GM19239 (cell line): ENCODE measurements around the gene PDILT.
"Not testable (repeated sequence)": the region's sequence is repeated elsewhere in the genome, so short reads cannot be mapped to it uniquely, and the experiment has no call there.

Experiments
- DNase-seq: peaks from one replicate; pipeline ENCODE4 v3.0.0; 2011; ENCODE audit warnings: low spot score; ENCODE audit not compliant: insufficient read length
- FAIRE-seq: peaks from 2 replicates; lab custom pipeline; 2011; peaks lifted over from hg19 to GRCh38; lab: Jason Lieb, UNC

PDILT gene

GRCh38 chr16:20404637-20405036, at the start of gene PDILT:
Gene PDILT (minus strand): TSS chr16:20404737. CDS start chr16:20399300, 5,437 bp downstream.
- FAIRE-seq: no peak
- no peak for DNase-seq

GRCh38 chr16:20453633-20454032, 49.1 kb upstream of the PDILT start:
- DNase-seq, FAIRE-seq: not testable (repeated sequence)

- not testable (repeated sequence) for FAIRE-seq, DNase-seq
Observed at GRCh38 chr16:20451364-20451763, 46.8 kb upstream of the PDILT start, which contains the start of gene ACSM2A. Gene ACSM2A (plus strand): TSS chr16:20451521. CDS start chr16:20460115, 8,594 bp downstream.

- not testable (repeated sequence) for FAIRE-seq
Observed at GRCh38 chr16:20446652-20447393, 42.3 kb upstream of the PDILT start.

GRCh38 chr16:20441859-20442258, 37.3 kb upstream of the PDILT start:
- not testable (repeated sequence) for FAIRE-seq, DNase-seq

More at GRCh38 chr16:20446652-20447393, 42.3 kb upstream of the PDILT start:
- DNase-seq: not testable (repeated sequence)

GRCh38 chr16:20441191-20441590, 36.7 kb upstream of the PDILT start:
- FAIRE-seq (no peak), DNase-seq (no peak)

- DNase-seq, FAIRE-seq: not testable (repeated sequence)
Observed at GRCh38 chr16:20440731-20441130, 36.2 kb upstream of the PDILT start.

- not testable (repeated sequence) for DNase-seq, FAIRE-seq
Observed at GRCh38 chr16:20439820-20440231, 35.3 kb upstream of the PDILT start.

- FAIRE-seq, DNase-seq: not testable (repeated sequence)
Observed at GRCh38 chr16:20438950-20439349, 34.4 kb upstream of the PDILT start.

GRCh38 chr16:20430948-20431347, 26.4 kb upstream of the PDILT start:
- FAIRE-seq: no peak
- DNase-seq: no peak

GRCh38 chr16:20430480-20430879, 25.9 kb upstream of the PDILT start:
- DNase-seq, FAIRE-seq: not testable (repeated sequence)

- not testable (repeated sequence) for FAIRE-seq, DNase-seq
Observed at GRCh38 chr16:20429499-20429898, 25.0 kb upstream of the PDILT start.

- FAIRE-seq, DNase-seq: not testable (repeated sequence)
Observed at GRCh38 chr16:20427401-20427797, 22.9 kb upstream of the PDILT start.

GRCh38 chr16:20424129-20424866, 19.8 kb upstream of the PDILT start:
- FAIRE-seq (no peak), DNase-seq (no peak)

- DNase-seq, FAIRE-seq: not testable (repeated sequence)
Observed at GRCh38 chr16:20423772-20424128, 19.2 kb upstream of the PDILT start.

GRCh38 chr16:20421748-20422147, 17.2 kb upstream of the PDILT start:
- FAIRE-seq, DNase-seq: not testable (repeated sequence)

- DNase-seq, FAIRE-seq: not testable (repeated sequence)
Observed at GRCh38 chr16:20419093-20419492, 14.6 kb upstream of the PDILT start.

- DNase-seq (no peak), FAIRE-seq (no peak)
Observed at GRCh38 chr16:20415541-20415940, 11.0 kb upstream of the PDILT start.

GRCh38 chr16:20411055-20411454, 6.5 kb upstream of the PDILT start:
- FAIRE-seq (no peak), DNase-seq (no peak)

- DNase-seq (peak; percentile 28), FAIRE-seq (no peak)
Observed at GRCh38 chr16:20410121-20410723, 5.7 kb upstream of the PDILT start.
